Vagina (tissue), 2 donors: ENCODE results near the gene TMC1. TPM values are rescaled to one million over a fixed set of nuclear protein-coding genes. Genes with fewer than 3 reads are reported as not detected.

Source experiments
- DNase-seq, 2 donors: peaks; one replicate each; pipeline ENCODE4 v3.0.0-alpha.2; 2017; ENCODE audit errors: extremely low spot score in 2 of 2
- H3K27ac ChIP-seq: fragments of 200-600 bp; sonication (generic); one replicate; pipeline ENCODE4 v1.5.1; 2019
- H3K27me3 ChIP-seq: fragments of 200-600 bp; sonication (generic); one replicate; pipeline ENCODE4 v1.5.1; 2019
- H3K36me3 ChIP-seq, 2 donors: fragments of 200-600 bp; sonication (generic); one replicate each; pipeline ENCODE4 v1.5.1; 2017 to 2019
- H3K4me1 ChIP-seq: fragments of 200-600 bp; sonication (generic); one replicate; pipeline ENCODE4 v1.5.1; 2019
- H3K4me3 ChIP-seq, 2 donors: fragments of 200-600 bp; sonication (generic); 1 replicate in 1 of 2; 2 replicates in 1 of 2; pipeline ENCODE4 v1.5.1; 2016 to 2019
- H3K9me3 ChIP-seq: fragments of 200-600 bp; sonication (generic); one replicate; pipeline ENCODE4 v1.5.1; 2019
- POLR2A ChIP-seq, 2 donors: fragments of 450-650 bp; IDR thresholded peaks; one replicate each; pipeline ENCODE4 v1.6.1; 2017; ENCODE audit warnings: antibody characterized with exemption in 2 of 2, mild to moderate bottlenecking in 2 of 2, moderate library complexity in 2 of 2
- POLR2AphosphoS5 ChIP-seq, 2 donors: sonication (generic); formaldehyde crosslinking; IDR thresholded peaks; one replicate each; pipeline ENCODE4 v1.9.0; 2017; ENCODE audit warnings: antibody characterized with exemption in 2 of 2, mild to moderate bottlenecking in 2 of 2, low read depth in 1 of 2; ENCODE audit not compliant: insufficient read depth in 1 of 2
- intact Hi-C: fragments of 100-400 bp; cut with DNase I; formaldehyde crosslinking; loops from one replicate; pipeline ENCODE4 v1.15.1; 2023
- total RNA-seq: library from RNA; depleted of rRNA; stranded (reverse); fragments of >200 nt; gene quantifications from one replicate; pipeline ENCODE4 v1.2.3, GENCODE V29; 2016
- TF ChIP-seq, protein P1 (sequence below), 3 experiments: fragments of 450-650 bp in 2 of 3; fragments of 200-600 bp in 1 of 3; sonication (generic) in 1 of 3; IDR thresholded peaks; one replicate each; pipeline ENCODE4 v1.5.1; 2017 to 2019; ENCODE audit warnings: antibody characterized with exemption in 3 of 3, mild to moderate bottlenecking in 2 of 3, moderate library complexity in 2 of 3

Gene TMC1
- total RNA-seq, 1 donor from 2014 or later = not detected

DNA sequence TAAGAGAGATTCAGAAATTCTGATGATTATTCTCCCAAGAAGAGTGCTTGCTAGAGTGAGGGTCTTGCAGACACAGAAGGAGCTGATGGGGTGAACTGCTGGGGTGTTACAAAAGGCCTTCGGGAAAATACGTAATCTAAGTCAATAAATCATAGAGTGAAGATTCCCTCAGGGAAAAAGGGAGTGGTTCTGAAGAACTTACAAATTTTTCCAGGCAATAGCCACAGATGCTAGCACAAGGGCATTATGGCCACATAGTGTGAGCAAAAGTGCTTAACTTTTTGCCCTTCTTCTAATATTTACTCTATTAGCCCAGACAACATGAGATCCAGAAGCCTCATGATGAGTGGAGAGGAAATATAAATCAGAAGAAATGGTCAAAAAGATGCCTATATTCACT is 137.3 kb downstream of the TMC1 start:
- no peak overlapping the region for H3K4me3 ChIP-seq
- no peak for DNase-seq
- no peaks in the 10 kb centered on the region for H3K9me3 ChIP-seq
- intact Hi-C loops = no loop called here
- TF ChIP-seq, protein P1, sequence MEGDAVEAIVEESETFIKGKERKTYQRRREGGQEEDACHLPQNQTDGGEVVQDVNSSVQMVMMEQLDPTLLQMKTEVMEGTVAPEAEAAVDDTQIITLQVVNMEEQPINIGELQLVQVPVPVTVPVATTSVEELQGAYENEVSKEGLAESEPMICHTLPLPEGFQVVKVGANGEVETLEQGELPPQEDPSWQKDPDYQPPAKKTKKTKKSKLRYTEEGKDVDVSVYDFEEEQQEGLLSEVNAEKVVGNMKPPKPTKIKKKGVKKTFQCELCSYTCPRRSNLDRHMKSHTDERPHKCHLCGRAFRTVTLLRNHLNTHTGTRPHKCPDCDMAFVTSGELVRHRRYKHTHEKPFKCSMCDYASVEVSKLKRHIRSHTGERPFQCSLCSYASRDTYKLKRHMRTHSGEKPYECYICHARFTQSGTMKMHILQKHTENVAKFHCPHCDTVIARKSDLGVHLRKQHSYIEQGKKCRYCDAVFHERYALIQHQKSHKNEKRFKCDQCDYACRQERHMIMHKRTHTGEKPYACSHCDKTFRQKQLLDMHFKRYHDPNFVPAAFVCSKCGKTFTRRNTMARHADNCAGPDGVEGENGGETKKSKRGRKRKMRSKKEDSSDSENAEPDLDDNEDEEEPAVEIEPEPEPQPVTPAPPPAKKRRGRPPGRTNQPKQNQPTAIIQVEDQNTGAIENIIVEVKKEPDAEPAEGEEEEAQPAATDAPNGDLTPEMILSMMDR (IDR thresholded peaks at IDR 0.05) = no peak
- H3K27me3 ChIP-seq = no peaks in the 10 kb centered on the region
- no peak overlapping the region for H3K27ac ChIP-seq
- no peaks in the 10 kb centered on the region for H3K36me3 ChIP-seq
- no peaks in the 10 kb centered on the region for H3K4me1 ChIP-seq

DNA sequence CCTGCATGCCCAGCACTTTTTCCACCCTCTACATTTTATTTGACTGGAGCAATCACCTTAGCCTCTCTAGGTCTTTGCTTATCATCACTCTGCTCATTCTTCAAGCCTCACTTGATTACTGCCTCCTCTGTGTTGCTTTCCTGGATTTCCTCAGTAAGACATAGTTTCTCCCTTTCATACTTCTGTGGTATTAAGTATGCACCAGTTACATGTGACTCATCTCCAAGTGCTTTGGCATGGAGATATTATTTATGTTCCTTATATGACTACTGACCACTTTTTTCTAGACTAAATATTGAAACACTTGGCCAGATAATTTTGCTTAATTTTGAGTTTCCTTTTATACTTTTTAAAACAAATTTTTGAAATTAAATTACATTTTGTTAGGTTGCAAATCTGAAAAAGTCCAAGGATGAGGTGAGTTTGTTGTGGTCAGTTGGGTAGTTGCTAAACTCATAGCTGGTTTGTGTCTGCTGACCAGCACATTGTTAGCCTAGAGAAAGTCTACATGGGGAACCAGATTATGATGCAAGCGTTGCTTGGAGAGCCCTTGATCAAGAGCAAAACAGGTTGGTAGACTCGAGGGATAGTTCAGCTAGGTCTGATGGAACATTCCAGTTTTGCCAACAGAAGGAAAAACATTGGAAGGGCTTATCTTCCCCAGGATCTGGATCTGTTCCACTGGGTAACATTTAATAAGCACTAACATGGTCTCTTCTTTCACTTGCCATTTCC is 140.2 kb downstream of the TMC1 start:
- Histone ChIP-seq H3K27me3 (no peaks in the 10 kb centered on the region), H3K27ac (no peak overlapping the region), H3K4me1 (no peaks in the 10 kb centered on the region), H3K36me3 (no peaks in the 10 kb centered on the region), H3K4me3 (no peak overlapping the region), H3K9me3 (no peaks in the 10 kb centered on the region)
- no peak for DNase-seq
- TF ChIP-seq, protein P1 (IDR thresholded peaks at IDR 0.05) = no peak
- TF ChIP-seq POLR2AphosphoS5 (IDR thresholded peaks at IDR 0.05; ENCODE audit: insufficient read depth in 1 of 2, low read depth in 1 of 2) = no peak
- no peak for TF ChIP-seq POLR2A (IDR thresholded peaks at IDR 0.05)
- intact Hi-C loops = no loop called here

DNA sequence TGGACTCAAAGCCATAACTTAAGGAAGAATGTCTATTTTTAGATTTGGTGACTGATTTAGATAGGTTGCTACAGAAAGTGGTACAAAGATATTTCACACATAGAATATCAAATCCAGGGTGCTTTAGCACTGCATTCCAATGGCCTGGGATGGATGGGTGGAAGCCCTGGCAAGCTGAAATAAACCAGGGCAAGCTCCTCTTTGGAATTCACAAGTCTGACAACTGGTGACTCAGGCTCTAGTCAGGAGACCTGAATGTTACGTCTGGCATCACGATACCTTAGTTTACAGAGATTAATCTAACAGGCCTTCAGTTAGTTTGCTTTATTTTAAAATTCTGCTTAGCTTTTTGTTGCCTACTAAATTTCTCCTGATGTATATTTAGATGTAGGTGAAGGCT is 144.0 kb downstream of the TMC1 start:
- DNase-seq = no peak
- H3K27me3 ChIP-seq = no peaks in the 10 kb centered on the region
- no peaks in the 10 kb centered on the region for H3K9me3 ChIP-seq
- H3K4me3 ChIP-seq = no peak overlapping the region
- intact Hi-C loops = no loop called here
- H3K4me1 ChIP-seq = no peaks in the 10 kb centered on the region
- H3K36me3 ChIP-seq = no peaks in the 10 kb centered on the region
- H3K27ac ChIP-seq = no peak overlapping the region
- TF ChIP-seq POLR2A (IDR thresholded peaks at IDR 0.05) (no peak), POLR2AphosphoS5 (IDR thresholded peaks at IDR 0.05; ENCODE audit: insufficient read depth in 1 of 2, low read depth in 1 of 2) (no peak)
- TF ChIP-seq, protein P1 (IDR thresholded peaks at IDR 0.05) = no peak

DNA sequence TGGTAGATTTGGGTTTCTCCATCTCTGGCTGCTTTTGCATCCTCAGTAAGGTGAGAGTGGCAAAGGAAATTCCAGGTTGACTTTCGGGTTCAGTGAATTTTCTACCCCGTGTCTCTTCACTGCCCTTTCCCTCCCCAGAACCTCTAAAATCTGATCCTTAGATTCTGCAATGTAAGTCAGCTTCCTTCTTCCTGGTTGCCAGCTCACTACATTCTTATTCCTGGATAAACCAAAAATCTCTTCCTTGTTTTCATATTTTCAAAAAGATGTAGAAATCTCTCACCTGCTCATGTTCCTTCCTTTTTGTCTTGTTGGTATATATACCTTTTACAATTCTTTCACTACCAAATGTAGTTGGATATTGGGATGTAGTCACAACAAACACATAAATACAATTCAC is 145.8 kb downstream of the TMC1 start:
- no peak overlapping the region for H3K27ac ChIP-seq
- H3K9me3 ChIP-seq = no peaks in the 10 kb centered on the region
- no peaks in the 10 kb centered on the region for H3K4me1 ChIP-seq
- H3K4me3 ChIP-seq = no peak overlapping the region
- H3K36me3 ChIP-seq = no peaks in the 10 kb centered on the region
- intact Hi-C loops = no loop called here
- no peak for DNase-seq
- no peaks in the 10 kb centered on the region for H3K27me3 ChIP-seq
- TF ChIP-seq POLR2AphosphoS5 (IDR thresholded peaks at IDR 0.05; ENCODE audit: insufficient read depth in 1 of 2, low read depth in 1 of 2) = no peak
- no peak for TF ChIP-seq POLR2A (IDR thresholded peaks at IDR 0.05)
- TF ChIP-seq, protein P1 (IDR thresholded peaks at IDR 0.05) = no peak

DNA sequence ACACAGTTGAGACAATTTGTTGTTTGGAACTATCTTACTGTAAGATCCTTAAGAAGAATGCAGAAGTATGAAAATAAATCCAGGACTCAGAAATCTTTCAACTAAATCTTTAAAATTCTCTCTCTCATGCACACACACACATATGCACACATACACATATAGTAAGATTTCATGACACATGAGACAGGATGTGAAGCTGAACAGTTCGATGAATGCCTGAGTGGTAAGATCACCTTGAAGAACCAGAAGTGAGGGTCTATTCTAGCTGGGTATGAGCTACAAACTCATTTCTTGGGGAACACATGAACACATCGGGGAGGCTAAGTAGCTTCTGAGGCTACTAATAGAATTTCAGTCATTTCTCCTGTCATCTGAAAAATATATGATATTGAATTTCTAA is 153.6 kb downstream of the TMC1 start:
- Histone ChIP-seq H3K4me3 (no peak overlapping the region), H3K36me3 (no peaks in the 10 kb centered on the region), H3K27me3 (no peaks in the 10 kb centered on the region), H3K27ac (no peak overlapping the region), H3K9me3 (no peaks in the 10 kb centered on the region), H3K4me1 (no peaks in the 10 kb centered on the region)
- intact Hi-C loops = no loop called here
- no peak for DNase-seq
- TF ChIP-seq POLR2A (IDR thresholded peaks at IDR 0.05) = no peak
- TF ChIP-seq, protein P1 (IDR thresholded peaks at IDR 0.05) = no peak
